Neutrophil (primary cell): ENCODE results near the gene NUP205.

Experiments used
- H3K27ac ChIP-seq: fragments of 200-600 bp; sonication (generic); 2 replicates; pipeline ENCODE4 v1.5.1; 2016; ENCODE audit warnings: mild to moderate bottlenecking, moderate library complexity
- H3K27me3 ChIP-seq: fragments of 200-600 bp; sonication (generic); 2 replicates; pipeline ENCODE4 v1.6.0; 2016; ENCODE audit warnings: mild to moderate bottlenecking
- H3K36me3 ChIP-seq: fragments of 200-600 bp; sonication (generic); 2 replicates; pipeline ENCODE4 v1.5.1; 2017
- H3K4me1 ChIP-seq, 2 experiments: fragments of 200-600 bp in 1 of 2; sonication (generic) in 1 of 2; 1 replicate in 1 of 2; 2 replicates in 1 of 2; pipeline versions ENCODE4 v1.5.1 to v1.6.1; 2013 to 2016; ENCODE audit warnings: low read depth in 1 of 2, low read length in 1 of 2, mild to moderate bottlenecking in 1 of 2, moderate library complexity in 1 of 2; ENCODE audit not compliant: control insufficient read depth in 1 of 2, insufficient read depth in 1 of 2
- H3K4me3 ChIP-seq, 2 experiments: fragments of 200-600 bp in 1 of 2; sonication (generic) in 1 of 2; 1 replicate in 1 of 2; 2 replicates in 1 of 2; pipeline ENCODE4 v1.5.1; 2013 to 2016; ENCODE audit warnings: low read depth in 1 of 2, low read length in 1 of 2, mild to moderate bottlenecking in 1 of 2, moderate library complexity in 1 of 2
- H3K9me3 ChIP-seq: fragments of 200-600 bp; sonication (generic); 2 replicates; pipeline ENCODE4 v1.5.1; 2016
- TF ChIP-seq, protein P1 (sequence below): fragments of 200-600 bp; sonication (generic); IDR thresholded peaks from 2 replicates; pipeline ENCODE4 v1.5.1; 2016; ENCODE audit warnings: antibody characterized with exemption

NUP205 gene

DNA sequence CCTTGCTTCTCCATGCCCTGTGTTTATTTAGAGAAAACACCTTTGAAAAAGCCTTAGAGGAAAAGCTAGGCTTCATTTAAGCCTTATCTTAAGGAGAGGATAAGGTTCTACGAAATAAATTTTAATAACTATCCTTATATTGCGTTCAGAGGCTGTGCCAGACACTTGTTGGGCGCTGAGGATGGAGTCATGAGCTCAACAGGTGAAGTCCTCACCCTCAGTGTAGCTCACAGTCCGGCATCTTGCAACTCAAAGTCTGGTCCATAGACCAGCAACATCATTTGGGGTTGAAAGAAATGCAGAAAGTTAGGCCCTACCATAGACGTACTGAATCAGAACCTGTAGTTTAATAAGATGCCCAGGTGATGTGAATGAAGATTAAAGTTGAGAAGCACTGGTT is 100.8 kb downstream of the NUP205 start:
- Histone ChIP-seq H3K27ac (no peak overlapping the region), H3K27me3 (no peaks in the 10 kb centered on the region), H3K36me3 (no peaks in the 10 kb centered on the region), H3K4me1 (peaks cover 24 to 26% of the 10 kb centered on the region in 2 experiments), H3K9me3 (no peaks in the 10 kb centered on the region), H3K4me3 (no peak overlapping the region)
- TF ChIP-seq, protein P1, sequence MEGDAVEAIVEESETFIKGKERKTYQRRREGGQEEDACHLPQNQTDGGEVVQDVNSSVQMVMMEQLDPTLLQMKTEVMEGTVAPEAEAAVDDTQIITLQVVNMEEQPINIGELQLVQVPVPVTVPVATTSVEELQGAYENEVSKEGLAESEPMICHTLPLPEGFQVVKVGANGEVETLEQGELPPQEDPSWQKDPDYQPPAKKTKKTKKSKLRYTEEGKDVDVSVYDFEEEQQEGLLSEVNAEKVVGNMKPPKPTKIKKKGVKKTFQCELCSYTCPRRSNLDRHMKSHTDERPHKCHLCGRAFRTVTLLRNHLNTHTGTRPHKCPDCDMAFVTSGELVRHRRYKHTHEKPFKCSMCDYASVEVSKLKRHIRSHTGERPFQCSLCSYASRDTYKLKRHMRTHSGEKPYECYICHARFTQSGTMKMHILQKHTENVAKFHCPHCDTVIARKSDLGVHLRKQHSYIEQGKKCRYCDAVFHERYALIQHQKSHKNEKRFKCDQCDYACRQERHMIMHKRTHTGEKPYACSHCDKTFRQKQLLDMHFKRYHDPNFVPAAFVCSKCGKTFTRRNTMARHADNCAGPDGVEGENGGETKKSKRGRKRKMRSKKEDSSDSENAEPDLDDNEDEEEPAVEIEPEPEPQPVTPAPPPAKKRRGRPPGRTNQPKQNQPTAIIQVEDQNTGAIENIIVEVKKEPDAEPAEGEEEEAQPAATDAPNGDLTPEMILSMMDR, result no peak

GRCh38 chr7:135659159-135659846 is 101.6 kb downstream of the NUP205 start:
- no peak overlapping the region for H3K27ac ChIP-seq
- TF ChIP-seq, protein P1, result no peak
- H3K4me1 ChIP-seq, result peaks cover 27 to 33% of the 10 kb centered on the region in 2 experiments
- no peaks in the 10 kb centered on the region for H3K9me3 ChIP-seq
- H3K27me3 ChIP-seq, result no peaks in the 10 kb centered on the region
- H3K36me3 ChIP-seq, result no peaks in the 10 kb centered on the region
- H3K4me3 ChIP-seq, result no peak overlapping the region

GRCh38 chr7:135661311-135662122 is 103.8 kb downstream of the NUP205 start:
- no peaks in the 10 kb centered on the region for H3K27me3 ChIP-seq
- peak overlapping the region; percentile 77 for H3K27ac ChIP-seq
- H3K4me3 ChIP-seq, result peak overlapping the region; percentile 91 to 97
- TF ChIP-seq, protein P1, result no peak
- H3K36me3 ChIP-seq, result no peaks in the 10 kb centered on the region
- no peaks in the 10 kb centered on the region for H3K9me3 ChIP-seq
- H3K4me1 ChIP-seq, result peaks cover 27 to 34% of the 10 kb centered on the region in 2 experiments

DNA sequence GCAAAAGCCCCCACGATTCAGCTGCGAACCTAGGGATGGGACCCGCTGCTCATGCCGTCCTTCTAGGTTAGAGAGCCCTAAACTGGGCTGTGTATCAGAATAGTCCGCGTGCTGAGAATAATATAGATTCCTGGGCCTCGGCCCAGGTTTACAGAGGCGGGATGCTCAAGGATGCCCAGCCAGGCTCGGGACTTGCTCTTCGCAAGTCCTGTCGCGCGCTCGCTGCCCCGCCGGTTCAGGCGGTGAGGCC is 104.3 kb downstream of the NUP205 start:
- no peaks in the 10 kb centered on the region for H3K9me3 ChIP-seq
- peaks cover 33 to 34% of the 10 kb centered on the region in 2 experiments for H3K4me1 ChIP-seq
- no peaks in the 10 kb centered on the region for H3K36me3 ChIP-seq
- H3K4me3 ChIP-seq, result peak overlapping the region; percentile 91 to 97
- no peaks in the 10 kb centered on the region for H3K27me3 ChIP-seq
- H3K27ac ChIP-seq, result peak overlapping the region; percentile 77
- TF ChIP-seq, protein P1, result peak; percentile 96

DNA sequence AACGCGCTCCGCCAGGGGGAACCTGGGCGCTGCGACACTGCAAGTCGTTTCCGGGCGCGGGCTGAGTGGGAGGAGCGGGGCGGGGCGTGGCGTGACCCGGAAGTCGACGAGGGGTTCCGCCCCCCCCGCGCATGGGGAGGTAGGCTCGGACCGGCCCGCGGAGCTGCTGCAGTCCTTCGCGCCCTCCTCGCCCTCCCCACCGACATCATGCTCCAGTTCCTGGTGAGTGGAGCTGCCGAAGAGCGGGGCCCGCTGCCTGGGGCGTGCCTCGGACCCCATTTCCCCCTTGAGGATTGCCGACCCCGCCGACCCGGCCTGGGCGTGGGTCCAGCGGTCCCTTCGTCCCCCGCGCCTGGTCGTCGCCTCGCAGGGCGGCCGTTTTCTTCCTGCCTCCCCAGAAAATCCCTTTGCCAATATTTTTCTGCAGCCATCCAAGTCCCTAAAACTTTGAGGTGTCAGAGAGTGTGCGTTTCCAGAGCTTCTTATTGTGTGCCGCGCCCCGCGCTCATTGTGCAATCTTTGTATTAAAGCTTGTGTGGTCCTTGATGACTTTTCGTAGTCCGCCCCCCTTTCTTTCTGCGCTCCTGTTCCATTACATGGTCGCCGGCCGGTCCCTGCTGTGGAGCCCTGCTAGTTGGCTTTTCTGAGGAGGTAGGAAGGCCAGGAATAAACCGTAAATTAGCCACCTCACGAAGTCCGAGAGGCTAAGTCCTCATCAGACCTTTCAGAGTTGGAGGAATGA is 104.8 kb downstream of the NUP205 start, which contains the start of gene STMP1:
TSS of gene STMP1 (plus strand) at position 142 of the 742 bp plus-strand sequence.
- no peaks in the 10 kb centered on the region for H3K9me3 ChIP-seq
- H3K4me1 ChIP-seq, result peaks cover 34 to 35% of the 10 kb centered on the region in 2 experiments
- no peaks in the 10 kb centered on the region for H3K36me3 ChIP-seq
- H3K4me3 ChIP-seq, result peak within 1 kb of the TSS; percentile 91 to 97
- peak within 1 kb of the TSS; percentile 77 for H3K27ac ChIP-seq
- TF ChIP-seq, protein P1, result no peak
- no peaks in the 10 kb centered on the region for H3K27me3 ChIP-seq
